HepG2 (cell line): ENCODE measurements around the gene MTHFD1L. TPM values are rescaled to one million over a fixed set of nuclear protein-coding genes. Genes with fewer than 3 reads are reported as not detected.

ENCODE experiments used
- ATAC-seq: fragments of 200-7000 bp; cut with Tn5 transposase; 3 replicates; pipeline ENCODE4 v1.9.1; 2020; ENCODE audit warnings: mild to moderate bottlenecking, moderate library complexity
- BruUV-seq: library from RNA; stranded (reverse); fragments of 400-500 nt; replicated peaks from 2 replicates; lab custom pipeline; 2021; lab: Mats Ljungman, UMichigan
- CTCF ChIA-PET: fragments of 300-600 bp; formaldehyde crosslinking; extraction: SDS; loops from one replicate; lab custom pipeline; 2021; ENCODE audit warnings: low total read pairs, inconsistent platforms, low intra/inter-chr PET ratio; lab: Yijun Ruan, JAX
- POLR2A ChIA-PET: fragments of 350-600 bp; sonication (Branson Sonifier 250); formaldehyde crosslinking; loops from one replicate; lab custom pipeline; 2020; ENCODE audit warnings: antibody characterized with exemption, inconsistent platforms; lab: Yijun Ruan, JAX
- DNase-seq: peaks from one replicate; pipeline ENCODE4 v3.0.0-alpha.2; 2015; ENCODE audit warnings: low spot score
- FAIRE-seq: peaks from 3 replicates; lab custom pipeline; 2011; peaks lifted over from hg19 to GRCh38; lab: Jason Lieb, UNC
- H2AFZ ChIP-seq: one replicate; pipeline ENCODE4 v1.6.1; 2011; ENCODE audit warnings: low read length, inconsistent platforms
- H3K27ac ChIP-seq: fragments of 300-600 bp; 3 replicates; pipeline ENCODE4 v1.8.0; 2011; ENCODE audit warnings: mixed run types, mild to moderate bottlenecking, mixed read lengths, low read length, inconsistent platforms; ENCODE audit not compliant: insufficient read depth; ENCODE audit errors: extremely low read length
- H3K27me3 ChIP-seq, 2 experiments: fragments of 200-600 bp in 1 of 2; 2 replicates in 1 of 2; 3 replicates in 1 of 2; pipeline versions ENCODE4 v1.6.0 to v1.8.0; 2011; ENCODE audit warnings: low read length in 2 of 2, mild to moderate bottlenecking in 2 of 2, moderate library complexity in 2 of 2, inconsistent platforms in 1 of 2; ENCODE audit not compliant: insufficient read depth in 2 of 2, control insufficient read depth in 1 of 2
- H3K36me3 ChIP-seq, 2 experiments: fragments of 200-600 bp in 1 of 2; replicated peaks in 1 of 2; 2 replicates in 1 of 2; 3 replicates in 1 of 2; pipeline versions ENCODE4 v1.5.1 to v1.8.0; 2011; ENCODE audit warnings: low read length in 2 of 2, inconsistent platforms in 1 of 2; ENCODE audit not compliant: insufficient read depth in 2 of 2, control insufficient read depth in 1 of 2
- H3K4me1 ChIP-seq: 2 replicates; pipeline ENCODE4 v1.5.1; 2012; ENCODE audit warnings: low read length, inconsistent platforms; ENCODE audit not compliant: insufficient read depth
- H3K4me2 ChIP-seq: 2 replicates; pipeline ENCODE4 v1.6.0; 2011; ENCODE audit warnings: low read depth, low read length, inconsistent platforms
- H3K4me3 ChIP-seq, 3 experiments: fragments of 200-600 bp in 1 of 3; sonication (generic), shearing (Covaris generic) in 1 of 3; replicated peaks in 1 of 3; 2 replicates each; pipeline ENCODE4 v1.5.1; 2011 to 2016; ENCODE audit warnings: low read length in 3 of 3, inconsistent platforms in 2 of 3, low read depth in 2 of 3, mild to moderate bottlenecking in 2 of 3, control low read depth in 1 of 3, mixed read lengths in 1 of 3; ENCODE audit not compliant: insufficient read depth in 1 of 3
- H3K79me2 ChIP-seq: one replicate; pipeline ENCODE4 v1.6.1; 2011; ENCODE audit warnings: low read length, inconsistent platforms; ENCODE audit not compliant: insufficient read depth
- H3K9ac ChIP-seq: 2 replicates; pipeline ENCODE4 v1.6.0; 2011; ENCODE audit warnings: mild to moderate bottlenecking, low read depth, low read length, inconsistent platforms; ENCODE audit not compliant: insufficient read depth
- H3K9me3 ChIP-seq: 2 replicates; pipeline ENCODE4 v1.5.1; 2012; ENCODE audit warnings: mild to moderate bottlenecking, low read length
- H4K20me1 ChIP-seq: 2 replicates; pipeline ENCODE4 v1.6.0; 2011; ENCODE audit warnings: inconsistent platforms, mild to moderate bottlenecking, low read length, moderate library complexity; ENCODE audit not compliant: insufficient read depth
- JUND ChIP-seq: sonication (generic); formaldehyde crosslinking; IDR thresholded peaks from 2 replicates; pipeline ENCODE4 v1.8.0; 2022; ENCODE audit warnings: mild to moderate bottlenecking, missing genetic modification reagents
- SOX13 ChIP-seq, 3 experiments: fragments of 450-650 bp in 1 of 3; sonication (generic) in 1 of 3; formaldehyde crosslinking in 1 of 3; IDR thresholded peaks in 2 of 3; conservative IDR thresholded peaks in 1 of 3; 2 replicates each; pipeline versions ENCODE4 v1.5.0 to v1.6.1; 2016 to 2020; ENCODE audit warnings: antibody characterized with exemption in 1 of 3, mild to moderate bottlenecking in 1 of 3, missing compliant biosample characterization in 1 of 3, missing genetic modification reagents in 1 of 3, moderate library complexity in 1 of 3
- ZMYM3 ChIP-seq: sonication (generic); formaldehyde crosslinking; IDR thresholded peaks from 2 replicates; pipeline ENCODE4 v1.5.1; 2020; ENCODE audit warnings: mild to moderate bottlenecking, missing genetic modification reagents
- ZNF362 ChIP-seq: sonication (generic); formaldehyde crosslinking; IDR thresholded peaks from 2 replicates; pipeline ENCODE4 v1.4.0; 2020; ENCODE audit warnings: missing genetic modification reagents, mild to moderate bottlenecking, borderline replicate concordance
- ZNF841 ChIP-seq: sonication (generic); formaldehyde crosslinking; IDR thresholded peaks from 2 replicates; pipeline ENCODE4 v1.8.1; 2023; ENCODE audit warnings: missing genetic modification reagents, borderline replicate concordance
- WGBS: methylation state at CpG from one replicate; pipeline ENCODE4 v1.1.6; 2017; ENCODE audit warnings: low lambda C conversion rate; 5-methylcytosine and 5-hydroxymethylcytosine counted together
- in situ Hi-C: cut with HindIII; loops from 2 replicates; pipeline ENCODE4 v1.10.0; 2017; ENCODE audit warnings: low pct_unique_long_range_greater_than_20kb; ENCODE audit not compliant: extremely low pct_ligation_motif_present
- intact Hi-C: fragments of 100-400 bp; cut with micrococcal nuclease; formaldehyde crosslinking; loops from one replicate; pipeline ENCODE4 v1.10.0; 2022; ENCODE audit not compliant: unreplicated experiment
- polyA plus RNA-seq, 8 experiments: library from polyadenylated mRNA; depleted of rRNA in 3 of 8; stranded (reverse) in 7 of 8; unstranded in 1 of 8; fragments of >200 nt; fragmentation: Illumina TruSeq in 4 of 8; extraction: Trizol in 4 of 8; gene quantifications; 2 replicates each; pipeline versions ENCODE4 v1.2.1 to v1.2.3, GENCODE V29; 2011 to 2016; ENCODE audit warnings: low read depth in 4 of 8, missing spikeins in 1 of 8, mixed read lengths in 1 of 8; ENCODE audit not compliant: insufficient read depth in 1 of 8
- total RNA-seq, 5 experiments: library from RNA; depleted of rRNA; stranded (reverse); fragments of >200 nt; fragmentation: Illumina TruSeq; extraction: Trizol; gene quantifications; 2 replicates each; pipeline ENCODE4 v1.2.3, GENCODE V29; 2016; ENCODE audit warnings: low read depth in 1 of 5
- TF ChIP-seq, protein P1 (sequence below): sonication (generic); formaldehyde crosslinking; conservative IDR thresholded peaks from 2 replicates; pipeline ENCODE4 v1.4.0; 2020; ENCODE audit warnings: missing genetic modification reagents
- TF ChIP-seq, protein P2 (sequence below), 2 experiments: sonication (generic) in 1 of 2; formaldehyde crosslinking in 1 of 2; IDR thresholded peaks; 2 replicates each; pipeline versions ENCODE4 v1.5.1 to v1.6.1; 2011 to 2020; ENCODE audit warnings: borderline replicate concordance in 1 of 2, low read depth in 1 of 2, low read length in 1 of 2, mild to moderate bottlenecking in 1 of 2, missing genetic modification reagents in 1 of 2, moderate library complexity in 1 of 2
- TF ChIP-seq, protein P3 (sequence below): sonication (generic); formaldehyde crosslinking; IDR thresholded peaks from 2 replicates; pipeline ENCODE4 v1.4.0; 2020; ENCODE audit warnings: missing genetic modification reagents, borderline replicate concordance

Gene MTHFD1L
- total and polyA plus RNA-seq, 2 of the 13 experiments (the other 11 are each of a cell fraction or from before 2014, with no cell fraction given), result 24.0 to 39.6 TPM

DNA sequence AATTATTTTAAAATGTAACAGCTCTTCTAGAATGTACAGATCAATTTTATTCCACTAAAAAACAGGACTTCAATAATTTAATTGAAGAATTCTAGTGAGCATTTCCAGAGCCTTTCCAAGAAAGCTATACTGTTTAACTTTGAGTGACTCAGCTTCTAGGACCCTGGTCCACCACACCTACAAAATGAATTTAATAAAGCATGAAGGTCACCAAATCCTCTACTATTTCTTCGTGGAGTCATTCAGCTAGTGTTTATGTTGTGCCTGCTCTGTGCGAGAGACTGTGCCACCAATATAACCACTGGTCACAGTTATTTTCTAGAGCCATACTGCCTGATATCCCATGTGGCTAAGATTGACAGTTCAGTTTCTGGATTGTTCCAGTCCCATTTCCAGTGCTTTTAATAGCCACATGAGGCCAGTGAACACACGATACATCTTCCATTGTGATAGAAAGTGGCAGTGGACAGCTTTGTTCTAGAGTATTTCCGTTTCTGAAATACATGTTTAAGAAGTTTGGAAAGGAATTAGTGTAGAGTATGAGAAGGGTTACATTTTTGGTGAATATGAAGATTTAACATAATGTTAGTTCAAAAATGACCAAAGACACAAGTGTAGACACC lies 160.7 kb downstream of the MTHFD1L start (continued):
- TF ChIP-seq, protein P1, sequence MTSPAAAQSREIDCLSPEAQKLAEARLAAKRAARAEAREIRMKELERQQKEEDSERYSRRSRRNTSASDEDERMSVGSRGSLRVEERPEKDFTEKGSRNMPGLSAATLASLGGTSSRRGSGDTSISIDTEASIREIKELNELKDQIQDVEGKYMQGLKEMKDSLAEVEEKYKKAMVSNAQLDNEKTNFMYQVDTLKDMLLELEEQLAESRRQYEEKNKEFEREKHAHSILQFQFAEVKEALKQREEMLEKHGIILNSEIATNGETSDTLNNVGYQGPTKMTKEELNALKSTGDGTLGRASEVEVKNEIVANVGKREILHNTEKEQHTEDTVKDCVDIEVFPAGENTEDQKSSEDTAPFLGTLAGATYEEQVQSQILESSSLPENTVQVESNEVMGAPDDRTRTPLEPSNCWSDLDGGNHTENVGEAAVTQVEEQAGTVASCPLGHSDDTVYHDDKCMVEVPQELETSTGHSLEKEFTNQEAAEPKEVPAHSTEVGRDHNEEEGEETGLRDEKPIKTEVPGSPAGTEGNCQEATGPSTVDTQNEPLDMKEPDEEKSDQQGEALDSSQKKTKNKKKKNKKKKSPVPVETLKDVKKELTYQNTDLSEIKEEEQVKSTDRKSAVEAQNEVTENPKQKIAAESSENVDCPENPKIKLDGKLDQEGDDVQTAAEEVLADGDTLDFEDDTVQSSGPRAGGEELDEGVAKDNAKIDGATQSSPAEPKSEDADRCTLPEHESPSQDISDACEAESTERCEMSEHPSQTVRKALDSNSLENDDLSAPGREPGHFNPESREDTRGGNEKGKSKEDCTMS (CRISPR knock-in tag), result no peak

- no peak for ATAC-seq
- H3K4me1 ChIP-seq, result peaks cover 23% of the 10 kb centered on the region
- TF ChIP-seq, protein P2, sequence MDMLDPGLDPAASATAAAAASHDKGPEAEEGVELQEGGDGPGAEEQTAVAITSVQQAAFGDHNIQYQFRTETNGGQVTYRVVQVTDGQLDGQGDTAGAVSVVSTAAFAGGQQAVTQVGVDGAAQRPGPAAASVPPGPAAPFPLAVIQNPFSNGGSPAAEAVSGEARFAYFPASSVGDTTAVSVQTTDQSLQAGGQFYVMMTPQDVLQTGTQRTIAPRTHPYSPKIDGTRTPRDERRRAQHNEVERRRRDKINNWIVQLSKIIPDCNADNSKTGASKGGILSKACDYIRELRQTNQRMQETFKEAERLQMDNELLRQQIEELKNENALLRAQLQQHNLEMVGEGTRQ (IDR thresholded peaks at IDR 0.05; ENCODE audit: low read depth, low read length), result no peak
- TF ChIP-seq, protein P2 (CRISPR knock-in tag; IDR thresholded peaks at IDR 0.05; ENCODE audit: borderline replicate concordance), result no peak
- TF ChIP-seq SOX13 (IDR thresholded peaks at IDR 0.05), result no peak
- 0 out of 4 replicates have a peak, but pooled peaks of 1 of the 2 experiments have one; percentile 5 for TF ChIP-seq SOX13 (CRISPR knock-in tag; conservative IDR thresholded peaks at IDR 0.05 in 1 of 2, IDR thresholded peaks at IDR 0.05 in 1 of 2)
- TF ChIP-seq, protein P3, sequence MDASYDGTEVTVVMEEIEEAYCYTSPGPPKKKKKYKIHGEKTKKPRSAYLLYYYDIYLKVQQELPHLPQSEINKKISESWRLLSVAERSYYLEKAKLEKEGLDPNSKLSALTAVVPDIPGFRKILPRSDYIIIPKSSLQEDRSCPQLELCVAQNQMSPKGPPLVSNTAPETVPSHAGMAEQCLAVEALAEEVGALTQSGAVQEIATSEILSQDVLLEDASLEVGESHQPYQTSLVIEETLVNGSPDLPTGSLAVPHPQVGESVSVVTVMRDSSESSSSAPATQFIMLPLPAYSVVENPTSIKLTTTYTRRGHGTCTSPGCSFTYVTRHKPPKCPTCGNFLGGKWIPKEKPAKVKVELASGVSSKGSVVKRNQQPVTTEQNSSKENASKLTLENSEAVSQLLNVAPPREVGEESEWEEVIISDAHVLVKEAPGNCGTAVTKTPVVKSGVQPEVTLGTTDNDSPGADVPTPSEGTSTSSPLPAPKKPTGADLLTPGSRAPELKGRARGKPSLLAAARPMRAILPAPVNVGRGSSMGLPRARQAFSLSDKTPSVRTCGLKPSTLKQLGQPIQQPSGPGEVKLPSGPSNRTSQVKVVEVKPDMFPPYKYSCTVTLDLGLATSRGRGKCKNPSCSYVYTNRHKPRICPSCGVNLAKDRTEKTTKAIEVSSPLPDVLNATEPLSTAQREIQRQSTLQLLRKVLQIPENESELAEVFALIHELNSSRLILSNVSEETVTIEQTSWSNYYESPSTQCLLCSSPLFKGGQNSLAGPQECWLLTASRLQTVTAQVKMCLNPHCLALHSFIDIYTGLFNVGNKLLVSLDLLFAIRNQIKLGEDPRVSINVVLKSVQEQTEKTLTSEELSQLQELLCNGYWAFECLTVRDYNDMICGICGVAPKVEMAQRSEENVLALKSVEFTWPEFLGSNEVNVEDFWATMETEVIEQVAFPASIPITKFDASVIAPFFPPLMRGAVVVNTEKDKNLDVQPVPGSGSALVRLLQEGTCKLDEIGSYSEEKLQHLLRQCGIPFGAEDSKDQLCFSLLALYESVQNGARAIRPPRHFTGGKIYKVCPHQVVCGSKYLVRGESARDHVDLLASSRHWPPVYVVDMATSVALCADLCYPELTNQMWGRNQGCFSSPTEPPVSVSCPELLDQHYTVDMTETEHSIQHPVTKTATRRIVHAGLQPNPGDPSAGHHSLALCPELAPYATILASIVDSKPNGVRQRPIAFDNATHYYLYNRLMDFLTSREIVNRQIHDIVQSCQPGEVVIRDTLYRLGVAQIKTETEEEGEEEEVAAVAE (CRISPR knock-in tag), result no peak
- TF ChIP-seq ZNF841, result no peak
- TF ChIP-seq ZNF362, result peak; percentile 38; the same call in 1 of the 2 replicates
- TF ChIP-seq JUND (CRISPR knock-in tag), result no peak
- no peak for TF ChIP-seq ZMYM3
Observed at GRCh38 chr6:151027295-151027747, 161.8 kb downstream of the MTHFD1L start.

More at GRCh38 chr6:151027295-151027747, 161.8 kb downstream of the MTHFD1L start:
- in situ Hi-C loops, result no loop called here
- H3K79me2 ChIP-seq, result no peaks in the 10 kb centered on the region
- CTCF ChIA-PET, result no interaction called here
- no peak overlapping the region for H3K4me2 ChIP-seq
- H3K9me3 ChIP-seq, result no peaks in the 10 kb centered on the region
- no peaks in the 10 kb centered on the region for H4K20me1 ChIP-seq
- FAIRE-seq, result no peak
- no peak for DNase-seq
- no peaks in the 10 kb centered on the region for H3K27me3 ChIP-seq
- BruUV-seq, result no TSS peak
- intact Hi-C loops, result no loop called here
- H3K9ac ChIP-seq, result no peak overlapping the region
- no peak overlapping the region for H3K27ac ChIP-seq
- WGBS, result 71% methylated on average over 1 of the region's 1 CpG
- POLR2A ChIA-PET, result interaction anchor here (0.8 to 2.0 kb wide), 3 partner anchors 9 to 298 kb away, joined by 3 to 5 read pairs (median 5); no protein-coding TSS in a partner anchor
- peaks cover 3 to 12% of the 10 kb centered on the region in 2 experiments; a peak in 4 of 5 replicates for H3K36me3 ChIP-seq
- no peak overlapping the region for H2AFZ ChIP-seq
- H3K4me3 ChIP-seq, result no peak overlapping the region
